Choroid plexus epithelial cell (primary cell): Measurements from ENCODE around the gene PDGFC.
A peak's percentile ranks its signal among the peaks of the same experiment; 100 is the strongest.

Source experiments
- DNase-seq: peaks from one replicate; pipeline ENCODE4 v3.0.0-alpha.2; 2010; ENCODE audit warnings: low read depth
- H3K4me3 ChIP-seq: 2 replicates; pipeline ENCODE4 v1.5.1; 2011; ENCODE audit warnings: low read depth, mild to moderate bottlenecking, control low read depth, low read length, moderate library complexity
- TF ChIP-seq, protein P1 (sequence below): conservative IDR thresholded peaks from 2 replicates; pipeline ENCODE4 v1.5.1; 2011; ENCODE audit warnings: low read depth, mild to moderate bottlenecking, control low read depth, inconsistent platforms, low read length, moderate library complexity

The PDGFC gene

GRCh38 chr4:156971676-156972378 lies at the start of gene PDGFC:
Gene PDGFC, minus strand, starts transcription at chr4:156971799. Its CDS starts 896 bp downstream, at chr4:156970903.
- H3K4me3 ChIP-seq, result peak within 1 kb of the TSS; percentile 72
- DNase-seq, result peak; percentile 77
- TF ChIP-seq, protein P1, sequence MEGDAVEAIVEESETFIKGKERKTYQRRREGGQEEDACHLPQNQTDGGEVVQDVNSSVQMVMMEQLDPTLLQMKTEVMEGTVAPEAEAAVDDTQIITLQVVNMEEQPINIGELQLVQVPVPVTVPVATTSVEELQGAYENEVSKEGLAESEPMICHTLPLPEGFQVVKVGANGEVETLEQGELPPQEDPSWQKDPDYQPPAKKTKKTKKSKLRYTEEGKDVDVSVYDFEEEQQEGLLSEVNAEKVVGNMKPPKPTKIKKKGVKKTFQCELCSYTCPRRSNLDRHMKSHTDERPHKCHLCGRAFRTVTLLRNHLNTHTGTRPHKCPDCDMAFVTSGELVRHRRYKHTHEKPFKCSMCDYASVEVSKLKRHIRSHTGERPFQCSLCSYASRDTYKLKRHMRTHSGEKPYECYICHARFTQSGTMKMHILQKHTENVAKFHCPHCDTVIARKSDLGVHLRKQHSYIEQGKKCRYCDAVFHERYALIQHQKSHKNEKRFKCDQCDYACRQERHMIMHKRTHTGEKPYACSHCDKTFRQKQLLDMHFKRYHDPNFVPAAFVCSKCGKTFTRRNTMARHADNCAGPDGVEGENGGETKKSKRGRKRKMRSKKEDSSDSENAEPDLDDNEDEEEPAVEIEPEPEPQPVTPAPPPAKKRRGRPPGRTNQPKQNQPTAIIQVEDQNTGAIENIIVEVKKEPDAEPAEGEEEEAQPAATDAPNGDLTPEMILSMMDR, result peak; percentile 41

DNA sequence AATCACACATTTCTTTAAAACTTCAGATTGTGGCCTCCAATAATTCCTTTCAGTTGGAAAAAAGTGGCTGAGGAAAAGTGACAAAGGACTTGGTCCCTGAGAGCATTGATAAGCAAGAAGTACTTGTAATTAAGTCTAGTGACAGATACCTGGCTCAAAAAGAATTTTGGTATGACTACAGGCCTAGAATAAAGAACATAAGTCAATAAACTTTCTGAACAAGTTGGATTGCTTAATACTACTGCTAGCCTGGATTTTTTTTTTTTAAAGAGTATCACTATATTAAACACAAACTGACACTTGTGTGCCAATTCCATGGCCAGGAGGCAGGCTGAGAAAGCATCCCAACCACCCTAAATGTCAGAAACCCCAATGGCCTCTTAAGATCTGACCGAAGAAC lies 49.3 kb upstream of the PDGFC start:
- DNase-seq, result no peak
- TF ChIP-seq, protein P1, result no peak
- H3K4me3 ChIP-seq, result no peak overlapping the region

DNA sequence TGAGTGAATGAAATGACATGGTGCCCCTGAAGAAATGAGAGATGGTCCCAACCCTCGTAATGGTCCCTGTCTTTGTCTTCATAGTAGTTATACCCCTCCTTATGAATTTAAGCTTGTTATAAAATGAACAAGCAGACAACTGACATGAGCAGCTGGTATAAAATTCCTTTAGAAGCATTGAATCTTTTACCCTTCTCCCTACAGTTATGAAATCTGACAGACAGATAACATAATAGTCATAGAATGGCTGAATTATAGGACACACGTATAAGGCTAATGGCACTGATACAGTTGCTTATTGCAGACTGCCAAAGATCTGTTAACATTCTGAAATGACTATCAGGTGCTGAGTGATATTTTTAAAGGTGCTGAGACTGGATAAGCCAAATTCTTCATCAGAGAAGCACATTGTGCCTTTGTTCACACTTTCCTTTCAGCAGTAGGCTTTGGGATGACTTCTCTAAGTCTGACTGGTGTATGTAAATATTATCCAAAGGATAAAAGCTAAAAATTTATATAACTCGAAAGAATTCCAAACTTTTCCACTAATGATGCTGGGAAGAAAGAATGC lies 47.4 kb upstream of the PDGFC start:
- TF ChIP-seq, protein P1, result no peak
- DNase-seq, result no peak
- no peak overlapping the region for H3K4me3 ChIP-seq

GRCh38 chr4:157014621-157015591 lies 43.3 kb upstream of the PDGFC start:
- H3K4me3 ChIP-seq, result no peak overlapping the region
- peak; percentile 96 for DNase-seq
- TF ChIP-seq, protein P1, result peak; percentile 32

DNA sequence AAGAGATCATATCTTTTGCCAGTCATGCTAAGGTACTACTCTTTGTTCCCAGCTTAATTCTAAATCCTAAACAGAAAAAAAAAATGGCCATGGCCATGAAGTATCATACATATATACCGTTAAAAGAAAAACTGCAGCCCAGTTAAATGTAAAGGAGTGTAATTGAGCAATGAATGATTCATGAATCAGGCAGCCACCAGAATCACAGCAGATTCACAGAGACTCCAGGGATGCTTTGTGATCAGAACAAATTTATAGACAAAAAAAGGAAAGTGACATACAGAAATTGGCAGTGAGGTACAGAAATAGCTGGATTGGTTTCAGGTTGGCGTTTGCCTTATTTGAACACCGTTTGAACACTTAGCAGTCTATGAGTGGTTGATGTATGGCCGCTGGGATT lies 42.1 kb upstream of the PDGFC start:
- TF ChIP-seq, protein P1, result no peak
- peak; percentile 49 for DNase-seq
- H3K4me3 ChIP-seq, result no peak overlapping the region

- TF ChIP-seq, protein P1, result no peak
- peak; percentile 82 for DNase-seq
- H3K4me3 ChIP-seq, result no peak overlapping the region
Observed at GRCh38 chr4:157012781-157013180, 41.2 kb upstream of the PDGFC start.
